ENCODE data around the gene LITAFD. TPM values are rescaled to one million over a fixed set of nuclear protein-coding genes. Genes with fewer than 3 reads are reported as not detected.
"Not testable (repeated sequence)": the region's sequence is repeated elsewhere in the genome, so short reads cannot be mapped to it uniquely, and the experiment has no call there.

LITAFD gene
- total RNA-seq, 1 experiment from 2014 or later, result not detected

DNA sequence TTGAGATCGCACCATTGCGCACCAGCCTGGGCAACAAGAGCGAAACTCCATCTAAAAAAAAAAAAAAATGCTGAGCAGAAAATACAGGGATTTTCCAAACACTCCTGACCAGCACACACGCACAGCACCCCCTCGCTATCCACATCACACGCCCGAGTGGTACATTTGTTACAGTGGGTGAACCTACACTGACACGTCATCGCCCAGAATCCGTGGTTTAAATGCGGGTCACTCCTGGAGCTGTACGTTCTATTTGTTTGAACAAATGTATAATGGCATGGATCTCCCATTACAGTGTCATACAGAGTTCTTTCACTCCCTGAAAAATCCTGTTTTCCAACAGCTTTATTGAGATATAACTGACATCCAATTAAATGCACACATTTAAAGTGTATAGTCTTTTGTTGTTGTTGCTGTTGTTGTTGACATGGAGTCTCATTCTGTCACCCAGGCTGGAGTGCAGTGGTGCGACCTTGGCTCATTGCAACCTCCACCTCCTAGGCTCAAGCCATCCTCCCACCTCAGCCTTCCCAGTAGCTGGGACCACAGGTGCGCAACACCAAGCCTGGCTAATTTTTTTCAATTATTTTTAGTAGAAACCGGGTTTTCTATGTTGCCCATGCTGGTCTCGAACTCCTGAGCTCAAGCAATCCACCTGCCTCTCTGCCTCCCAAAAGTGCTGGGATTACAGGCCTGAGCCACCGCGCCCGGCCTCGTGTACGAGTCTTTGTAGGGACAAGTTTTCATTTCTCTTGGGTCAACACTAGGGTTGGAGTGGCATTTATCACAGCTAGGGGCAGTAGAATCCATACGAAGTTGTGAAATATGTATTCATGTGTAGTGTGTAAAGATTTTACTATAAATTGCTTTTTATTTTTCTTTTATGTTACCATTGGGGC, 8.9 kb upstream of the LITAFD start:
- DNase-seq (ENCODE audit: low read depth), result no peak

DNA sequence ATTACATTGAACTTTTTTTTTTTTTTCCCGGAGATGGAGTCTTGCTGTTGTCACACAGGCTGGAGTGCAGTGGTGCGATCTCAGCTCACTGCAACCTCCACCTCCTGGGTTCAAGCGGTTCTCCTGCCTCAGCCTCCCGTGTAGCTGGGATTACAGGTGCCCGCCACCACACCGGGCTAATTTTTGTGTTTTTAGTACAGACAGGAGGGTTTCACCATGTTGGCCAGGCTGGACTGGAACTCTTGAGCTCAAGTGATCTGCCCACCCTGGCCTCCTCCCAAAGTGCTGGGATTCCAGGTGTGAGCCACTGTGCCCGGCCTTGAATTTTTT, 8.3 kb upstream of the LITAFD start:
- DNase-seq (ENCODE audit: low read depth), result not testable (repeated sequence)

GRCh38 chr16:8874388-8874787, 7.8 kb upstream of the LITAFD start:
- no peak for DNase-seq (ENCODE audit: low read depth)

DNA sequence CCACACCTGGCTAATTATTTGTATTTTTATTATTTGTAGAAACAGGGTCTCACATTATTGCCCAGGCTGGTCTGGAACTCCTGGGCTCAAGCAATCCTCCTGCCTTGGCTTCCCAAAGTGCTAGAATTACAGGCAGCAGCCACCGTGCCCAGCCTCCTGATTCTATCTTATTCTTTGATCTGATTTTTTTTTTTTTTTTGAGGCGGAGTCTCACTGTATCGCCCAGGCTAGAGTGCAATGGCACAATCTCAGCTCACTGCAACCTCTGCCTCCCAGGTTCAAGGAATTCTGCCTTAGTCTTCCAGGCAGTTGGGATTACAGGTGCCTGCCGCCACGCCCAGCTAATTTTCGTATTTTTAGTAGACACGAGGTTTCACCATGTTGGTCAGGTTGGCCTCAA, 6.8 kb upstream of the LITAFD start:
- not testable (repeated sequence) for DNase-seq (ENCODE audit: low read depth)

DNA sequence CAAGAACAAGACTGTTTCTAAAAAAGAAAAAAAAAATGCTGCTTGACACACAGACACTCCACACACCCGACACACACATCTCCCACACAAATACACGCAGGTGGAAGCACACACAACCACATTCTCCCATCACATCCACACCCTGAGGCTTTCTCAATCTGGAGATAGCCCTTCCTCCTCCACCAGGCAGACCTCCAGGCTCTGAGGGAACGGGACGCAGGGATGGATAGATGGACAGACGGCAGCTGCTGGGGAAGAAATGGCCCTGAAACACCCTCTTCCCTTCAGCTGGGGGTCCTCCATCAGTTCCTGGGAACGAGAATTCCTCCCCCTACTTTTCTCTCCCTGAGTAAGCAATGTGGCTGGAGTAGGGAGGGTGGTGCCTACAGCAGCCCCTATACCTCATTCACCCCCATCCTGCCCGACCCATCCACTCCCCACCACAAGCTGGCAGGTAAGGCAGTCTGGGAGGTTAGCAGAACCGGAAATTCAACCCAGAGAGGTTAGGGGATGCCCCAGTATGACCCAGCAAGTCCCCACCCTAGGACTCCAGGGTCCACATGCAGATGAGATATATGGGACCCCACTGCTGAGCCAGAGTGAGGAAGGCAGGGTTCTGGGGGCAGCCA, 4.1 kb upstream of the LITAFD start:
- no peak for DNase-seq (ENCODE audit: low read depth)

DNA sequence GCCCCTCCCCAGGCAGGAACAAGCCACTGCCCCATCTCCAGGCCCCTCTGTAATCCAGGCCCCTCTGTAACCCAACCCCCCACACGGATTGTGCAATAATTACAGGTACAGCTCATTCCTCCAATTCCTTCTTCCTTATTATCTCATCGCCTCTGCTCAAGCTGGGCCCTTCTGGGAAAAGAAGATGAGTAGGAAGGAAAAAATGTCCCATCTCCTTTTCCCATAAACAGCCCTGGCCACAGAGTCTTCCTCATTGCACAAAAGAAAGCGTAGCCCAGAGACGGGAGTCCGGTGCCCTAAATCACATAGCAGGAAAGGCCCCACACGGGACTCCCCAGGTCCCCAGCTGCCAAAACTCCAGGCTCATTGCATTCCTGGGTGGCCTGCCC, 3.6 kb upstream of the LITAFD start:
- DNase-seq (ENCODE audit: low read depth), result peak; percentile 65

DNA sequence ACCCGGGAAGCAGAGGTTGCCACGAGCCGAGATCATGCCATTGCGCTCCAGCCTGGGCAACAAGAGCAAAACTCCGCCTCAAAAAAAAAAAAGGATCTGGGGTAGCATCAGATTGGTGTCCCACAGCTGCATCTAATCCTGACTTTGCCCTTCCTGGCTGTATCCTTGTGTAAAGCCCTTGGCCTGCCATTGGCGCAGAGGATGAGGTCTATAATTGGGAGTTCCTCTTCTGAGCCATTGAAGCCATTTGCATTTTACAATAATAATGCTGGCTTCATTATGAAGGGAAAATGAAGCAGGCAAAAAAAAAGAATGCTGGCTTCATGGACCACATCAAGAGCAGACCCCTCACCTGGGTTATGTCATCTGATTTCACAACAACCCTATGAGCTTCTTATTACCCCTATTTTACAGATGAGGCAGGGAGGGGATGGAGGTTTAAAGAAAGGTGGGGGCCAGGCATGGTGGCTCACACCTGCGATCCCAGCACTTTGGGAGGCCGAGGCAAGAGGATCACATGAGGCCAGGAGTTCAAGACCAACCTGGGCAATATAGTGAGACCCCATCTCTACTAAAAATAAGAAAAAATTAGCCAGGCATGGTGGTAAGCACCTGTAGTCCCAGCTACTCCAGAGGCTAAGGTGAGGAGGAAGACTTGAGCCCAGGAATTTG, 1.2 kb upstream of the LITAFD start:
- no peak for DNase-seq (ENCODE audit: low read depth)

DNA sequence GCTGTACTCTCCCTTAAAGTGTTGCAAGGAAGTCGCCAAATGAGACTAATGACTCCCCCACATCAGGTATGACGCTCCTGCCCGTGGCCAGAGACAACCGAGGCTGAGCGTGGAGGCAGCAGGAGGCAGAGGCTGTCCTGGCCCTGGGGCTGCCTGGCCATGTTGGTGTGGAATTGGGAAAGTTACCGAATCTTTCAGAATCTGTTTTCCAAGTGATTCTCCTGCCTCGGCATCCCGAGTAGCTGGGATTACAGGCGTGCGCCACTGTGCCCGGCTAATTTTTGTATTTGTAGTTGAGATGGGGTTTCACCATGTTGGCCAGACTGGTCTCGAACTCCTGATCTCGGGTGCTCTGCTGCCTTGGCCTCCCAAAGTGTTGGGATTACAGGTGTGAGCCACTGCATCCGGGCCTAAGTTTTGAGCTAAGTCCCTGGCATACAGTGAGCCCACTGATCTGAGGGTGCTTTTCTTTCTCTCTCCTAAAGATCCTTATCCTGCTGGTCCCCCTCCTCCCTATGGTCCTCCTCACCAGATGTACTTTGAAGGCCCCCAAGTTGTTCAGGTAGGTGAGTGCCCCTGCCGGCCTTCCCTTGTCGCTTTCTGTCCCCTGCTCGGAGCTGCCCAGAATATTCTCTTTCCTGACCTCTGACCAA, 700 bp downstream of the LITAFD start:
- no peak for DNase-seq (ENCODE audit: low read depth)

DNA sequence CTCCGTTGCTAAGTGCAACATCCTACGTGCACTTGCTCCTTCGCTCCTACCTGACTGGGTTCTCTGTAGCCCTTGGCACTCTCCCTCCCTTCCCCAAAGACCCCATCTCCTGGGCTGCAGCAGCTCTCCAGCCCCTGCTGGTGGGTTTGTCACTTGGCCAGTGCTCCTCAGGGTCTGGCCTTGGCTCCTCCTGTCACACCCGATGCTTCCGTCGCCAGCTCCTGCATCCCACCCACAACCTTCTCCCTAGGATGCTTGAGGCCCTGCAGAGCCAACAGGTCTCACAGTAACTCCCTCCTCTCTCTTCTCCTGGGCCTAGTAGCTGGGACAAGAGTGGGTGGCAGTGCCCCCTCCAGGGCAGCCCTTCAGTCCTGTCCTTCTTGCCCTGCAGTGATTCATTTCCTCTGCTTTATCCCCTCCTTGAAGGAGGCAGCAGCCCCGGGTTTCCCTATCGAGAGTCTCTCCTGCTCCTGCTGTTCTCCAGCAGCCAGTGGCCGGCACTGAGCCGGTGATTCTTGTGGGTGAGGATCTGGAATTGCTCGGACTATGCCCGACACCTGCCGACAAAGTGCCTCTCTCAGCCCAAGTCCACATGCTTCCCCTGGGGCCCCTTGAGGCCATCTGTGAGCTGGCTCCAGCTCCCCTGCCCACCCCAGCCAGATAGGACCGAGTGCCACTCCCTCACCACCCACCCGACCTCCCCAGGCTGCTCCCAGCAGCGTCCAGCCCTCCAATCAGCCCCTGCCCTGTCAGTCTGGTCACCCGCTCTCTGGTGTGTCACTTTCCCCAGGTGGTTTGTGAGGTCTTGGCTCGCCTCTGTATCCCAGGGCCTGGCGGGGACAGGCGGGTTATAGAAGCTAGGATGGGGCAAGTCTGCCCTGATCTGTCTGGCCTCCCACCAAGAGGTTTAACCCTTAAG, 3.8 kb downstream of the LITAFD start:
- peak; percentile 71 for DNase-seq (ENCODE audit: low read depth)

- no peak for DNase-seq (ENCODE audit: low read depth)
These were observed 4.7 kb downstream of the LITAFD start for GRCh38 chr16:8886593-8887430.

DNA sequence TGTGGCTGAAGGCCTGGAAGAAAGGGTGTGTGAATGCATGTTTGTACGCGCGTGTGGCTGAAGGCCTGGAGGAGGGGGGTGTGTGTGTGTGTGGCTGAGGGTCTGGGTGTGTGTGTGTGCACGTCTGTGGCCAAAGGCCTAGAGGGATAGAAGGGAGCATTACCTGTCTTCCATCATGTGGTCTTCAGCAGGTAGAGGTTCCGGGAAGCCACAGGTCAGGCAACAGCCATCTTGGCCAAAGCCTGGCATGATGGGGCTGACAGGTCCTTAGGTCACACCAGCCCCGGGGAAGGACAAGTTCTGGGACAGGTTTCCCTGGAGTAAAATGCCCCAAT, 5.2 kb downstream of the LITAFD start:
- DNase-seq (ENCODE audit: low read depth), result no peak

DNA sequence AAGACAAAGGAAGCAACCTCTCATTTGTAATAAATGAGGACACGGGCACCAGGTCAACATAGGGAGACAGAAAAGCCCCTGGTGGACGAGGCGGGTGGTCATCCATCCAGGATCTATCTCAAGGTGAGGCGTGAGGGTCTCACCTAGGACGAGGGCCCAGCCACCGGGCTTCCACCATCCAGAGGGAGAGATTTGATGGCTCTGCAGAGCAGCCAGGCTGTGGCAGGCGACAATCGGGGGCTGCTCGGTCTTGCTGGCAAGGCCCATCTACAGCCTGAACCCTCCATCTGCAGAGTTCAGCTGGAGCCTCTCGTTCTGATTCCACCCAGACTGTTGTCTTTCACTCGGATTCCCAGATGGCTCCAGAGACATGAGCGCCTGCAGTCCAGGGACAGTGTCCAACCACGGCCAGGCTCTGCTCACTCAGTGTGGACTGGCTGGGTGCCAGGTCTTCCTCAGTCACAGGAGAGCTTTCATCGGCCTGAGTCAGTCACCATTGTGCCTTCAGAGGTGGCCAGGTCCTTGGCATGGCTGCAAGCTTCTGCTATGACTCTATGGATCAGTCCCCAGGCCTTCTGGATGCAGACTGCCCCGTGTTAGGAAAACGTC, 5.9 kb downstream of the LITAFD start:
- DNase-seq (ENCODE audit: low read depth), result peak; percentile 88

- no peak for DNase-seq (ENCODE audit: low read depth)
These were observed 7.1 kb downstream of the LITAFD start for GRCh38 chr16:8888951-8889892.

DNA sequence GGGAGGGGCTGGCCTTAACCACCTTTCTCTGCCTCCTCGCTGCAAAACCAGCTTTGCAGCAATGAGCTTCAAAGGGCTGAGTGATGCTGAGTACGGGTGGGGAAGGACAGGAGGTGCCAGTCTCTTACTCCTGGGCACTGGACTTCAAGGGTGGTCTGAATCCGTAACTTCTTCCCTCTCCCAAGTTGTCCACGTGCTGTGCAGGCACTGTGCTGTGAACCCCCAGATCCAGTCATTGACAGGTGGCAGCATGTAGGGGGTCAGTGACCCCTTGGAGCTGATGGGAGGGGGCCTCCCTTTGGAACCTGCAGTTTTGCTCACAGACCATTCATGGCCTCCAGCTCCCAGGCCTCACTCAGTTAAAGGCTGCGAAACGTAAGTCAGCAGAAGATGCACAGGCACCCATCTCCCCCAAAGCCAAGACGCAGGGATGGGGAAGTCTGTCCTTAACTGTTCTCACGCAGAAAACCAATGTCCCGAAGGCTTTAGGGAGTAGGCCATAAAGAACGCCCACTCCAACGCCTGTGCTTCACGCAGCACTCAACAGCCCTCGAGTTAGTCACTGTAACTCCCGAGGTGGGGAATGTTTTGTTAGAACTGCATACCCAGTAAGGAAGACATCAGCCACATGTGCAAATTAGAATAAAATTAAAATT, 7.9 kb downstream of the LITAFD start:
- DNase-seq (ENCODE audit: low read depth), result no peak

- no peak for DNase-seq (ENCODE audit: low read depth)
These were observed 8.4 kb downstream of the LITAFD start for GRCh38 chr16:8890549-8890921.

DNA sequence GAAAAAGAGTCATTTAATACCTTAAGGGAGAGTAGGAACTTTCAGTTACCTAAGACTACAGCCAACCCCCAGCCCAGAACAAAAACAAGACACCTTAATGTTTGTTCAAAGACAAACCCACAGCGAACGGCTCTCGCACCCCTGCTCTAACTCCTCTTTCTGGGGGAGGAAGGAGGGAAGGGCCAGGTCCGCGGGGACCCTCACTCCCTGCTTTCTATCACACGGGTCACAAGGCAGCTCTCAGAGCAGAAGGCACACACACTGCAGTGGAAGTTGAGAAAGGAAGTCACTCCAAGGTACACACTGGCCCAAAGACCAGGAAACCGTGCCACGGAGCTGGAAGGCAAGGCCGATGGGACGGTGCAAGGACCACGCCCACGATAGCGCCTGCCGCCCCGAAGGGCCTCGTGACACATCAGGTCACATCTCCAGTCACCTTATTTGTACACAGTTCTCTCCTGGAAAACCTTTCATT, 10.0 kb downstream of the LITAFD start:
- no peak for DNase-seq (ENCODE audit: low read depth)

- no peak for DNase-seq (ENCODE audit: low read depth)
These were observed 11.3 kb downstream of the LITAFD start for GRCh38 chr16:8893426-8893825.

GRCh38 chr16:8893976-8894690, 12.0 kb downstream of the LITAFD start:
- no peak for DNase-seq (ENCODE audit: low read depth)
